GM18508 (cell line): Measurements from ENCODE around the gene C6.
"Not testable (repeated sequence)": the region's sequence is repeated elsewhere in the genome, so short reads cannot be mapped to it uniquely, and the experiment has no call there.

ENCODE experiments used
- ATAC-seq: cut with Tn5 transposase; IDR thresholded peaks from one replicate; pipeline ENCODE4 v1.9.1; 2021; ENCODE audit warnings: moderate number of reproducible peaks; ENCODE audit not compliant: insufficient read depth, unreplicated experiment

The C6 gene

GRCh38 chr5:41201082-41201772 is 12.1 kb downstream of the C6 start:
- ATAC-seq, result no peak

GRCh38 chr5:41200506-41200905 is 12.8 kb downstream of the C6 start:
- ATAC-seq, result no peak

- ATAC-seq, result no peak
These were observed 13.7 kb downstream of the C6 start for GRCh38 chr5:41199660-41200059.

GRCh38 chr5:41196197-41196596 is 17.1 kb downstream of the C6 start:
- ATAC-seq, result no peak

- no peak for ATAC-seq
These were observed 18.1 kb downstream of the C6 start for GRCh38 chr5:41195228-41195627.

GRCh38 chr5:41194339-41194738 is 19.0 kb downstream of the C6 start:
- ATAC-seq, result no peak

GRCh38 chr5:41193456-41194205 is 19.7 kb downstream of the C6 start:
- ATAC-seq, result no peak

GRCh38 chr5:41191249-41191648 is 22.1 kb downstream of the C6 start:
- no peak for ATAC-seq

GRCh38 chr5:41186143-41186542 is 27.2 kb downstream of the C6 start:
- no peak for ATAC-seq

GRCh38 chr5:41183331-41183730 is 30.0 kb downstream of the C6 start:
- not testable (repeated sequence) for ATAC-seq

GRCh38 chr5:41182666-41183065 is 30.7 kb downstream of the C6 start:
- ATAC-seq, result no peak

GRCh38 chr5:41181691-41182564 is 31.4 kb downstream of the C6 start:
- ATAC-seq, result no peak

GRCh38 chr5:41176952-41177351 is 36.4 kb downstream of the C6 start:
- no peak for ATAC-seq

- ATAC-seq, result no peak
These were observed 41.3 kb downstream of the C6 start for GRCh38 chr5:41172012-41172411.

GRCh38 chr5:41161271-41161670 is 52.1 kb downstream of the C6 start:
- ATAC-seq, result no peak

GRCh38 chr5:41157272-41157894 is 55.9 kb downstream of the C6 start:
- no peak for ATAC-seq

- no peak for ATAC-seq
These were observed 56.6 kb downstream of the C6 start for GRCh38 chr5:41156739-41157138.

- ATAC-seq, result no peak
These were observed 58.8 kb downstream of the C6 start for GRCh38 chr5:41154491-41154890.

- ATAC-seq, result no peak
These were observed 61.8 kb downstream of the C6 start for GRCh38 chr5:41151564-41151963.

GRCh38 chr5:41148448-41148847 is 64.9 kb downstream of the C6 start:
- no peak for ATAC-seq

GRCh38 chr5:41145306-41145705 is 68.0 kb downstream of the C6 start:
- no peak for ATAC-seq
